Muscle layer of colon (tissue), 2 donors: ENCODE data around the gene OR8D1.

Source experiments
- H3K27ac ChIP-seq: one replicate; pipeline ENCODE4 v1.7.0; 2013; ENCODE audit warnings: low read depth, mild to moderate bottlenecking, low read length, moderate library complexity
- H3K27me3 ChIP-seq, 2 donors: one replicate each; pipeline ENCODE4 v1.7.0; 2013; ENCODE audit warnings: low read length in 2 of 2, mild to moderate bottlenecking in 2 of 2; ENCODE audit not compliant: insufficient read depth in 2 of 2, control insufficient read depth in 1 of 2
- H3K36me3 ChIP-seq: one replicate; pipeline ENCODE4 v1.7.0; 2013; ENCODE audit warnings: mild to moderate bottlenecking, low read length; ENCODE audit not compliant: insufficient read depth
- H3K4me1 ChIP-seq: one replicate; pipeline ENCODE4 v1.7.0; 2013; ENCODE audit warnings: mild to moderate bottlenecking, low read length; ENCODE audit not compliant: insufficient read depth
- H3K4me3 ChIP-seq, 2 donors: one replicate each; pipeline ENCODE4 v1.7.0; 2013; ENCODE audit warnings: low read length in 2 of 2, low read depth in 1 of 2, mild to moderate bottlenecking in 1 of 2, moderate library complexity in 1 of 2
- H3K9ac ChIP-seq: one replicate; pipeline ENCODE4 v1.7.0; 2013; ENCODE audit warnings: low read length
- H3K9me3 ChIP-seq: one replicate; pipeline ENCODE4 v1.7.0; 2013; ENCODE audit warnings: mild to moderate bottlenecking, low read length
- donor health status: abdominal sarcoma.
- donor health status: Adenocarcinoma of cecum.

The OR8D1 gene

DNA sequence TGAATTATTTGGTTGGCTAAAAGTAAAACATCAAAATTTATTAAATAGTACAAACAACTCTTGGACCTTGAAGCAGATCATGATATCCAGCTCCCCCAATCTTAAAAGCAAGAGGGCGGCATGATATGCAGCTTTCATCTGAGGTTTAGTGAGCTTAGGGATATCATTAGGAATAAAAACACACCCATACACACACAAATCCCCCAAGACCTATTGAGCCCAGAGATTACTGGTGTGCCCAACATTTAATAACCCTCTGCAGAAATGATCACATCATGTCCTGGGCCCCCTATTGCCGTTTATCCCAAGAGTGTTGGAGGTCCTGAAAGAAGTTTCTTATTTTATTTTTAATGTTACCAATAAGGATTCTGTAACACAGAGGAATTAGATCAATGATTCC lies at the start of gene OR8D1:
OR8D1 (minus strand) TSS at position 101 of the 400 bp plus-strand sequence. CDS start 3,183 bp downstream, outside the sequence.
- H3K36me3 ChIP-seq: no peaks in the 10 kb centered on the region
- no peaks in the 10 kb centered on the region for H3K4me1 ChIP-seq
- no peak within 1 kb of the TSS for H3K27ac ChIP-seq
- no peaks in the 10 kb centered on the region for H3K9me3 ChIP-seq
- no peak within 1 kb of the TSS for H3K4me3 ChIP-seq
- no peak within 1 kb of the TSS for H3K9ac ChIP-seq
- no peaks in the 10 kb centered on the region for H3K27me3 ChIP-seq

DNA sequence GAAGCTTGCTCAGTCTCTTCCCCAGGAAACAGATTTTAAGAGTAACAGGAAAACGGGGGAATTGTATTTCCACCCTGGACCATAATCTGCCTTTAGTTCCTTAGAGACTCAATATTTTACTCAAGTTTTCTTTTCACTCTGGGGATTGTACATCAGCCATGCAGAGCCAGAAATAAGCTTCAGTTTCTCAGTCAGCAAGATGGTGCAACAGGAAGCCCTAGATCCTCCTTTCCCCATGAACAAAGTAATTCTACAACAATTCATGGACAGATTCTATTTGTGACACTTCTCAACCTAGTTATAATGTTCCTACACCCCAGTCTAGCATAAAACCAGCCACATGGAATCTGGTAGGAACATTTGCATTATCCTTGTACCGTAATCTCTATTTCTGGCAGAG lies 45.8 kb upstream of the OR8D1 start:
- Histone ChIP-seq H3K27ac (no peak overlapping the region), H3K36me3 (no peaks in the 10 kb centered on the region), H3K4me3 (no peak overlapping the region), H3K9me3 (no peaks in the 10 kb centered on the region), H3K9ac (no peak overlapping the region), H3K27me3 (no peaks in the 10 kb centered on the region), H3K4me1 (no peaks in the 10 kb centered on the region)

DNA sequence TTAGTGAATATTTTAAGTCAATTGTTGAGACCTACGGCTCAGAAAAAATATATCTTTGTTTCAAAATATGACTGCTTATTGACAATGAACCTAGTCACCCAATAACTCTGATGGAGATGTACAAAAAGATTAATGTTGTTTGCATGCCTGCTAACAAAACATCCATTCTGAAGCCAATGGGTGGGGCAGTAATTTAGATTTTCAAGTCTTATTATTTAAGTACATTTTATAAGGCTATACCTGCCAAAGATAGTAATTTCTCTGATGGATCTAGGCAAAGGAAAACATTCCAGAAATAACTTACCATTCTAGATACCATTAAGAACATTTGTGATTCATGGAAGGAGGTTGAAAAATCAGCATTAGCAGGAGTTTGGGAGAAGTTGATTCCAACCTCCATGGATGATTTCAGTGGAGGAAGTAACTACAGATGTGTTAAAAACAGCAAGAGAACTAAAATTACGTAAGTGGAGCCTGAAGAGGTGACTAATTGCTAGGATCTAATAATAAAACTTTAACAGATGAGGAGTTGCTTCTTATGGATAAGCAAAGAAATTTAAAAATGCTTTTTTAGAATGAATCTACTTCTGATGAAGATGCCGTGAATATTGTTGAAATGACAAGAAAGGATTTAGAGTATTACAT lies 32.7 kb upstream of the OR8D1 start:
- no peaks in the 10 kb centered on the region for H3K27me3 ChIP-seq
- H3K9me3 ChIP-seq: no peaks in the 10 kb centered on the region
- no peak overlapping the region for H3K27ac ChIP-seq
- no peaks in the 10 kb centered on the region for H3K4me1 ChIP-seq
- no peak overlapping the region for H3K9ac ChIP-seq
- H3K36me3 ChIP-seq: no peaks in the 10 kb centered on the region
- H3K4me3 ChIP-seq: no peak overlapping the region

DNA sequence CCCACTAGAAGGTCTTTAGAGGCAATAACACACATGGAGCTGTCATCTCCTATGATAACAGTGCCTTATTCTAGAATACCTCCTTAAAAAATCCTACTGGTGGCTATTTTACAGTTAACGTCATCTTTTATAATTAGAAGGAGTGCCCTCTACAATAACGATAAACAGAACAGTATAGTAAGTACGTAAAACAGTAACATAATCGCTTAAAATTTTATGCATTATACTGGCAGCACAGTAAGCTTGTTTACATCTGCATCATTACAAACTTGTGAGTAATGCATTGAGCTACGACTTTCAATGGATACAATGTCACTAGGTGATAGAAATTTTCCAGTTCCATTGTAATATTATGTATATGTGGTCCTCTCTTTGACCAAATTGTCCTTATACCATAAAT lies 30.6 kb upstream of the OR8D1 start:
- H3K27me3 ChIP-seq: no peaks in the 10 kb centered on the region
- no peak overlapping the region for H3K4me3 ChIP-seq
- no peak overlapping the region for H3K9ac ChIP-seq
- no peak overlapping the region for H3K27ac ChIP-seq
- no peaks in the 10 kb centered on the region for H3K4me1 ChIP-seq
- no peaks in the 10 kb centered on the region for H3K9me3 ChIP-seq
- H3K36me3 ChIP-seq: no peaks in the 10 kb centered on the region

DNA sequence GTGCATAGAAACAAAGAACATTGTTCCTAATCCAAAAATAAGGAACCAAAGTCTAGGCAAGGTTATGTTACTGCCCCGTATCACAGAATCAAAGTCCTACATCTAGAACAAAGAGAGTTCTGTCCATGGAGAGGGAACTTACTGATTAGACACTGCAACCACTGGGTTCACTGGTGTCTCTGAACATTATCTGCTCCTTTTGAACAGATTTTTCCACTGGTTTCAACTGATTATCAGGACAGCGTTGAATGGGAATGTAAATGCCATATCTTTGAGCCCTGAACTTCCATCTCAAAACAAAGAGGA lies 26.3 kb upstream of the OR8D1 start:
- Histone ChIP-seq H3K27ac (no peak overlapping the region), H3K27me3 (no peaks in the 10 kb centered on the region), H3K36me3 (no peaks in the 10 kb centered on the region), H3K4me1 (no peaks in the 10 kb centered on the region), H3K9ac (no peak overlapping the region), H3K9me3 (no peaks in the 10 kb centered on the region), H3K4me3 (no peak overlapping the region)

DNA sequence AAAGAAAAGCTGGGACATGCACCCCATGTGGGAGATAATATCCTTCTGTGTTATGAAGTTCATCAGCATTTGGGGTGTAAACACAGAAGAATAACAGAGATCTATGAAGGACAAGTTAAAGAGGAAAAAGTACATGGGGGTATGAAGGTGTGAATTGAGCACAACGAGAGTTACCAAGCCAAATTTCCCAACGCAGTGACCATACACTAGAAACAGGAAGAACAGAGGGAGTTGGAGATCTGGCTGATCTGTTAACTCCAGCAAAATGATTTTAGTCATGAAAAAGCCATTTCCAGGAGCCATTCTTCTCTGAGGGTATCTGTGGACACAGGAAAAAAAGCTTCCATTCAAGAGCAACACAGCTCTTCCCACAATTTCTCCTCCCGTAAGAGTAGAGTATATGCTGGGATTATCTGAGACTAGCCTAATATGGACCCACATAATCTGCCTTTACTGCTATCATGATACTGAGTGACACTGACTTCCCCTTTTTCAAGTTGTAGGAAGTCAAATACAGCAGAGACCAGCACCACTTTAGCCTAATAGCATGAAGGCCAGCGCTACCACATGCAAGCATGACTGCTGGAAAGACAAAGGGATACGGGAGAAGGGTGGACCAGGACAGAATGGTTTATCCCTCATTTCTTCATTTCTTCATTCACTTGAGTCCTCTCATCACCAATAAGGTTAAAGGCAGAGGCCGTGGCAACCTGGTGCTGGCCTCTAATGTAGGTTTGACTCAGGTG lies 25.8 kb upstream of the OR8D1 start:
- no peak overlapping the region for H3K9ac ChIP-seq
- no peak overlapping the region for H3K4me3 ChIP-seq
- H3K27ac ChIP-seq: no peak overlapping the region
- no peaks in the 10 kb centered on the region for H3K9me3 ChIP-seq
- no peaks in the 10 kb centered on the region for H3K36me3 ChIP-seq
- no peaks in the 10 kb centered on the region for H3K4me1 ChIP-seq
- H3K27me3 ChIP-seq: no peaks in the 10 kb centered on the region

DNA sequence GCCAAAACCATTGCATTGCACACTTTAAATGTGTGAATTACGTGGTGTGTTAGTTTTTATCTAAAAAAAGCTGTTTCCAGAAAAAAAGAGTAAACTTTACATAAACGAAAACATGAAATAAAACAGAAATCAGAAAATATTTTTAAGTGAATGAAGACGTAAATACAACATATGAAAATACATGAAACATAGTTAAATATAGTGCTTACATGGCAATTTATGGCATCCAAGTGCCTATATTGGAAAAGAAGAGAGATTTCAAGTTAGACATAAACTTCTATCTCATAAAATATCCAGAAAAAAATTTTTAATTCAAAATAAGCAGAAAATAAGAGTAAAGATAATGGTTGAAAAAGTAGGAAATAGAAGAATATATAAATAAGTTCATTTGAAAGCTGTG lies 18.1 kb upstream of the OR8D1 start:
- no peak overlapping the region for H3K27ac ChIP-seq
- no peaks in the 10 kb centered on the region for H3K27me3 ChIP-seq
- H3K4me1 ChIP-seq: no peaks in the 10 kb centered on the region

DNA sequence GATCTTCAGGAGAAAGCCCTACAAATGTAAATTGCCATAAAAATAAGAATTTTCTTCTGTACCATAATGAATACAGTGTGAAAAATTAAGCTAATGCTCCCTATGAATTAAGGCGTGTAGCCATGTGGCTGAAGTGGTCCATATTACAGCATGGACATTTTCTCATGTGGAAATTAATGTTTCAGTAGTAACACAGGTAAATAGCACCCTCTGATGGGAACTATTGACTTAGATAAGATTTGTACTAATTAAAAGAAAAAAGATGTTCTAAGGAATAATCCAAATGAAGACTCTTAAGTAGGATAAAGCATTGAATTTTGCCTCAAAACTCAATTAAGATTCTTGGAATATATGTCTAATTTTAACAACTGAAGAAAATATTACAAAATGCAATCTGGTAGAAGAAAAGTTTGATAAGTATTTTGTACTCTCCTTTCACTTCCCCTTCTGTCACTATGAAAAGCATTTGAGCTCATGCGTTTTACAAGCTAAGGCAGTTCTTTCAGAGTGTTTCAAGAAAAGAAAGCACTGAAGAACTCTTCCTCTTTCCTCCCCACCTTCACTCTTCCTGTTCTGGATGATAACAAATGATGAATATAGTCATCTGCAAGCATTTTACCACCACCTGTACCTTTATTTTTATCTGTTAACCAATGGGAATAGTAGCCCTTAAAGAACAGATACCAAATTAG lies 16.2 kb upstream of the OR8D1 start:
- Histone ChIP-seq H3K9ac (no peak overlapping the region), H3K9me3 (no peaks in the 10 kb centered on the region), H3K4me1 (no peaks in the 10 kb centered on the region), H3K27me3 (no peaks in the 10 kb centered on the region), H3K27ac (no peak overlapping the region), H3K36me3 (no peaks in the 10 kb centered on the region), H3K4me3 (no peak overlapping the region)

More for the DNA sequence above, 18.1 kb upstream of the OR8D1 start:
- no peak overlapping the region for H3K4me3 ChIP-seq
- H3K9me3 ChIP-seq: no peaks in the 10 kb centered on the region
- H3K36me3 ChIP-seq: no peaks in the 10 kb centered on the region
- no peak overlapping the region for H3K9ac ChIP-seq

DNA sequence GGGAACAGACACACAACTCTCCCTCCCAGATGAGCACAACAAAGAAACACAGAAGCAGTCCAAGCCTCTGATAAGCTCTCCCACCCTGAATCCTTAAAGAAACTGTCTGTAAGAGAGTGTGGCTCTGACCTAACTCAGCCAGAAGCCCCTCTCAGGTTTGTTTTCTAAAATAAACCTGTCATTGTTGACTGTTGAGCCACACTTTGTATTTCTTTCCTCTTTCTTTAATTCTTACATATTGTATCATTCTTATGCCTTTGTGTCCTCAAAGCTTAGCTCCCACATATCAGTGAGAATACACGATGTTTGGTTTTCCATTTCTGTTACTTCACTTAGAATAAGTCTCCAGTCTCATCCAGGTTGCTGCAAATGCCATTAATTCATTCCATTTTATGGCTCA lies 14.0 kb upstream of the OR8D1 start:
- Histone ChIP-seq H3K4me3 (no peak overlapping the region), H3K36me3 (no peaks in the 10 kb centered on the region), H3K9ac (no peak overlapping the region), H3K27ac (no peak overlapping the region), H3K4me1 (no peaks in the 10 kb centered on the region), H3K27me3 (no peaks in the 10 kb centered on the region), H3K9me3 (no peaks in the 10 kb centered on the region)

DNA sequence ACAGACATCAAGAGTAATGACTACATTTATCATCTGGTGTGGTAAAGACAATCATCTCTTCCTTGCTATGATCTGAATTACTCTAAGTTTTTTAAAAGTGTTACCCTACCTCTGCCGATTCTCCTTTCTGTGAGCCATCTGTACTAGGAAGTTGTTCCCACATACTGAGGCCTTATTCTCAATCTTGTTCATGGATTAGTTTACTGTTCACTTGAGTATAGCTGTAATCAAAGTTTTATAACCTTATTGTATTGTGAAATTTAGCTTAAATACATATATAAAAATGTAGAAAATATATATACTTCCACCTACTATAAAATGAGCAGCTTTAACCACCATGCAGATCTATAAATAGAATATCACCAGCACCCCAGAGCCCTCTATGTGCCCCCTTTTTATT lies 8.6 kb upstream of the OR8D1 start:
- H3K36me3 ChIP-seq: no peaks in the 10 kb centered on the region
- H3K9me3 ChIP-seq: no peaks in the 10 kb centered on the region
- no peak overlapping the region for H3K4me3 ChIP-seq
- no peak overlapping the region for H3K9ac ChIP-seq
- H3K27me3 ChIP-seq: no peaks in the 10 kb centered on the region
- no peaks in the 10 kb centered on the region for H3K4me1 ChIP-seq
- no peak overlapping the region for H3K27ac ChIP-seq

DNA sequence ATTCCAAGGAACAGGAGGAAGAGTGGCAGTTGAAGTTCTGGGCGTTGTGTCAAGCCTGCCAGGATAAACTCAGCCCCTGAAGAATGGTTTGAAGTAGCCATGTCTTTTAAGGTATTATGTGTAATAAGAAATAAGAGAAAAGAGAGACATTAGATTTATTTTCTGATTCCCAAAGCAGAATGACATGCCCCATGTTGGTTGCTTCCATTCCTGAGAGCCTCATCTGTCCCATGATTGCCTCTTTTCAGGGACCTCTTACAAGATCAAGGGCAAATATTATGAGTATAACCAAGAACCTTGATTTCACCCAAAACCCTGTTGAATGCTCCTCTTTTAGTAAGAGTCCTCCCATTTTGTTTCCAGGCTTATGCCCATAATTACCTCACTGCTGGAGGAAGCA lies 6.3 kb upstream of the OR8D1 start, which contains the start of gene OR8D2:
OR8D2 (minus strand) TSS at position 101 of the 400 bp plus-strand sequence; CDS start at position 101, 0 bp downstream.
- Histone ChIP-seq H3K27ac (no peak within 1 kb of the TSS), H3K36me3 (no peaks in the 10 kb centered on the region), H3K4me3 (no peak within 1 kb of the TSS), H3K9ac (no peak within 1 kb of the TSS), H3K9me3 (no peaks in the 10 kb centered on the region), H3K27me3 (no peaks in the 10 kb centered on the region), H3K4me1 (no peaks in the 10 kb centered on the region)
